NCI-H1694 (cell line): ENCODE results near the gene IGF1R.

Experiments used
- DNase-seq: peaks from one replicate; lab custom pipeline; 2025; lab: John Stamatoyannopoulos, UW

The IGF1R gene

DNA sequence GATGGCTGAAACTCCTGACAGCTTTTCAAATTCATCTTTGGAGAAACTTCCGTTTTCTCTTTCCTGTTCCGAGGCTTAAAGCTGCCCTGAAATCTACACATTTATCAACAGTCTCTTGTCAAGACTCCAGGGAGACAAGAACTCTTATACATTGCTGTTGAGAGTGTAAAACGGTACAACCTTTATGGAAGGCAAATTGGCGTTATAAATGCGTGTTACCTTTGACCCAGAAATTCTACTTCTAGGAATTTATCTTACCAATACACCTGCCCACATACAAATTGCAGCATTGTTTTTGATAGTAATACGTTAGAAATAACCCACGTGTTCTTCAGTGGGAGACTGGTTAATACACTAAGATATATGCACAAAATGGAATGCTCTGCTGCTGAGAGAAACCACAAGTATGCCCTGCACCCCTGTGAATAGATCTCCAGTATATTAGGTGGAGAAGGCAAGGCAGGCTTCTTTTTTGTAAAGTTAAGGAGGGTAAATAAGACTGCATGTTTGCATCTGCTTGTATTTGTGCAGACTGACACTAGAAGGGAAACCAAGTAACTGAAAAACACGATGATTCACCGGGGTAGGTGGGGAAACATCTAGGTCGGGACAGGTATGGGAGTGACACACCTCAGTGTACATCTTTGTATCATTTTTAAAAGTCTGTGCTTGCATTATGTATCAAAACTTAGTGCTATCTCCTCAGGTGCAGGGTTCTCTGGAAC lies 97.5 kb downstream of the IGF1R start:
- no peak for DNase-seq

GRCh38 chr15:98746375-98747155 lies 98.2 kb downstream of the IGF1R start:
- DNase-seq = no peak

DNA sequence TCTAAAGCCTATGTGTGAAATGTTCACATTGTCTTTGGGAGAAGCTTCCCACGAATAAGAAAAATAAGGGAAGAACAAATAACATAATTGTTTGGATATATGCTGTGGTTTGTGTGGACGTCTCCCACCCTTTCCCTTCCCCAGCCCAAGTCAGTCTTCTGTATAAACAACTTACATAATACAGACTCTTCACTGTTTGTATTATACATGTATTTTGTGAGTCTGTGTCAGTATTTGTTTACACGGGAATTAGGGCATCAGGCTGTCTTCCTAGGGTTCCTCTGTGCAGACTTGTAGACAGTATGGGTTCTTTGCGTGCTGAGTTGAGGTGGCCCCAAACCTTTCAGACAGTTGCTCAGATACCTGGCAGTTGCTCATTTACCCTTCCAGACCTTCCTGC lies 103.4 kb downstream of the IGF1R start:
- no peak for DNase-seq

- DNase-seq = no peak
These were observed 105.7 kb downstream of the IGF1R start for GRCh38 chr15:98753726-98754656.

DNA sequence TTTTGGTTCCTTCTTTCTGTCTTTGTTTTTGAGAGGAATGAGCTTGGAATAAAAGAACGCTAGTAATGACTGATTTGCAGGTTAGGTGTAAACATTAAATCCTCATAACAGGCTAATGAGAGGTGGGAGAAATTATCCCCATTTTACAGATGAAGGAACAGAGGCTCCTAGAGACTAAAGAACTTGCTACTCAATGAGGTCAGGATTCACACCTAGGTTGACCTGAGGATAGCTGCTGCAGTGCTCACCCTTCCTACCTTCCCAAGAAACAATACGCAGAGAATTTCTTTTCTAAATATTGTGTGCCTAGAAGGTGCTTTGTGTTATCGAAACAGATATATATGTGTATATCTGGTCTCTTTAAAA lies 106.3 kb downstream of the IGF1R start:
- DNase-seq = no peak

GRCh38 chr15:98755138-98755537 lies 106.8 kb downstream of the IGF1R start:
- no peak for DNase-seq

- DNase-seq = no peak
These were observed 107.4 kb downstream of the IGF1R start for GRCh38 chr15:98755781-98756180.

- DNase-seq = no peak
These were observed 109.9 kb downstream of the IGF1R start for GRCh38 chr15:98758224-98758623.

DNA sequence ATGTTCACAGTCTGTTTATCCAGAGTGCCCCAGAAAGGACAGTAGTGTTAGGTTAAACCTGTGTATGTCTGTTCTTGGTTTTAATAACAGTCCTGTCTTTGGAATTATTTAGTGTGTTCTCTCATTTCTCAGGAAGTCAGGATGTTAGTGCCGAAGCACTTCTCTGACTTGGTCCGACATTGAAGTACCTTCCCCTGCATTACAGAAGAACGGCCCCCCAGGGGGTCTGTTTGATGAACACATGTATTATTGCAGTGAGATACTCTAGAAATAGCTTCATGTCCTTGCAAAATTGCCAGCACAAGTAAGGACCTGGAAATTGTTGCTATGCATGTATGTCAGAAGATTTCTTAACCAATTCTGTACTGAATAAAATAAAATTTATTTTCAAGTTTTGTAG lies 110.9 kb downstream of the IGF1R start:
- no peak for DNase-seq

GRCh38 chr15:98760112-98760826 lies 111.9 kb downstream of the IGF1R start:
- DNase-seq = no peak

GRCh38 chr15:98760975-98761374 lies 112.6 kb downstream of the IGF1R start:
- DNase-seq = no peak

DNA sequence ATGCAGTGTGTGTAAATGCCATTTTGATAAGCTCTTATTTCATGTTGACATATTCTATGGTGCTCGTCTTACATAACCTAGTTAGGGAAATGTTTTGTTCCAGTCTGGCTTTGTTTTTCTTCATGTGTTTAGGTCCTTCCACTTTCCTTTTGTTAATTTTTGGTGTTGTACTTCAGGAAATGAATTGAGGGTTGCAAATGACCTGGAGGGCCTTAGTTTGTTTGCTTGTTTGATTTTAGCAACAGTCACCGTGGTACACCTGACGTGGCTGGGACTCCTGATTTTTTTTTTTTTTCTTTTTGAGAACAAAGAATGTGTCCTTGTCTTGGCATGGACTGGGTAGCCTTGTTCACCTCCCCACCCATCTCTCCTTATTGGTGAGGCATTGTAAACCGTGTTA lies 114.8 kb downstream of the IGF1R start:
- DNase-seq = no peak

DNA sequence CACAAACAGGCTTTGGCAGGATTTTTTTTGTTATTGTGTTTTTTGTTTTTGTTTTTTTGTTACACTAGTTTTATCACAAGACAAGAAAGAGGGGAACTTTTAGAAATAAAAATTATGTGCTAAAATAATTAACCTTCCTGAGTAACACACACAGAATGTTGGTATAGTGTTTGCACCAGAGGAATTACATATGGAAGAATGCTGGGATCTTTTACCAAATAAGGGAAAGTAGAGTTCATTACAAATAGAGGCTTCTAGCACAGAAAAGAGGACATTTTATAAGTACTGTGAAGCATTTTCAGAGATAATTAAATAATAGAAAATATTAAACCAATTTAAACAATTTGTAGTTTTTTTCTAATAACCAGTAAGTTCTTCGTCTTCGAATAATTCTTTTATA lies 116.0 kb downstream of the IGF1R start:
- DNase-seq = no peak

DNA sequence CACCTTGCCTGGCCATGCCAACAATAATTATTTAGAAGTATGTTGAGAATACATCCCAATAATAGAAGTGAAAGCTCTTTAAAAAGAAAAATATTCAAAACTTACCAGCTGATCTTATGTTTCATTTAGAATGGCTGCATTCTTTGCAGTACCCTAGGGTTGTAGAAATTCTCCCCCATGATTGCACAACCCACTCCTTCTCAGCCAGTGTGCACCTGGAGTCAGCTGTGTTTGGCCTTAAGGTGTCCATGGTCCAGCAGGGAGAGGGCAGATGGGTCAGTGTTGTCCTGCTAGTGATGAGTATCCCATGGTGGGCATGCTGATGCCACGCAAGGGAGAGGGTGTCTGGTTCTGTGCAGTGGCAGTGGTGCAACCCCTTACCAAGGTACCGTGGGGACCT lies 117.3 kb downstream of the IGF1R start:
- no peak for DNase-seq

DNA sequence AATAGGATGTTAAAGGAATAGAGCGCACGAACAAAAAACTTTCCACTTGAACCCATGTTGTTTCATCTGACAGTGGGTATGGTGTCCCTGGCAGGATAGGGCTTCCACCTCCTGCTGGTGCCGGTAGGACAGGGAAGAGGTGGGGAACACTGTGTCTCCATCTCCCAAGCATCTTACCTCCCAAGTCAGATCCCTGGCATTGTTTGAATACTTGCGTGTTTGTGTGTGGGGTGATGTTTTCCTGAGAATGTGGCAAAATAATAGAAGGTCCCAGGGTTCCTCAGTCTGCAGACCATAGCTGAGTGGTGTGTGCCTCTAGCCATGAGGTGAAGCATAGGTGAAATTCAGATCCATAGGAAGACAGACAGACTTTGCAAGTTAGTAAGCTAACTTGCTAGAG lies 119.4 kb downstream of the IGF1R start:
- DNase-seq = no peak

DNA sequence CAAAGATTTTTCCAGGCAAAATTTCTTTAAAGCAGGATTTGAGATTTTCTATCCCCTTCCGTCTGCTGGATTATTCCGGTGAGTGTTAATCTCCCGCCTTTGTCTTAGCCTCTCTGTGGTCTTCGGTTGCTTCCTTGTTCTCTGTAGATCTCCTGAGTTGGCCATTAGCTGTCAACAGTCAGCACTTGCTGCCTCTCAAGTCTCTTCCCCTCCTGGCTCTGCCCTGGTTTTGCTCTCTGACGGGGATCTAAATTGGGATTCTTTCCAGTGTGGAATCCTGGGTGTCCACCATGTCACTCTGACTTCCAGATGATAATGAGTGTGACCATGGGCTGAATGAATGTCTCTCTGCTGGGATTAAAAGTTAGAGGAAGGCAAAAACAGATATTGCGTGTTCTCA lies 121.5 kb downstream of the IGF1R start:
- DNase-seq = no peak

GRCh38 chr15:98770984-98771383 lies 122.6 kb downstream of the IGF1R start:
- no peak for DNase-seq

GRCh38 chr15:98771541-98771940 lies 123.2 kb downstream of the IGF1R start:
- DNase-seq = no peak

DNA sequence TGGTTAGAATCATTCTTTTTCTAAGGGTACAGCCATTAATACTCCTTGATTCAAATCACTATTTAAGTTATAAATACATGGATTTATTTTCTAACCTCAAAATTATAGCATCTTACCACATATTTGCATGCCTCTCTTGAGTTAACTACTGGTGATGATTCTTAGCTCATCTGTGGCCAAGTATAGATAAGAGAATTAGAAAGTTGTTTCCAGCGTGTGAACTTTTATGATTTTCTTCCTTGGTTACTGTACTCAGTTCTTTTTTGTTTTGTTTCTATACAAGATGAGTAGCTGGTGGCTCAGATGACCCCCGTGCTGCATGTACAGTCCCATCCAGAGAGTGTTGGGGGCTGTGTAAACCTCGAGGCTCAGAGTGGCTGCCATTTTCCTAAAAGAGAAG lies 124.6 kb downstream of the IGF1R start:
- DNase-seq = no peak

DNA sequence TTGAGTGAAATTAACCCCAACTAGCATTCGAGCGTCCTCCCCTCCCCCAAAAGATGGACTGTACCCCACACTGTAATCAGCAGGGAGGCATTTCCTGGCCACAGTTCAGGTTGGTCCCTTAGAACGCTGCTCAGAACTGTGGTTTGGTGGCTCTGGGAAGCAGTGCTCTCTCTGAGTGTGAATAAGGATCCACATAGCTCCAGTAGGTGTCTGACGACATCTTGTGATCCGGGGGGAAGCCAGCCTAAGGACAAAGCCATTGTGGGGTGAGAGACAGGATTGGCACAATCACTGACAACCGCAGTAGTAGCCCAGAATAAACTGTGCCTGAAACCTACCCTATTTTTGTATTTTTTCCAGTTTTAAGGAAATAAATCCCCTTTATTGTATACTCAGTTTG lies 125.3 kb downstream of the IGF1R start:
- no peak for DNase-seq

GRCh38 chr15:98774756-98775497 lies 126.6 kb downstream of the IGF1R start:
- DNase-seq = no peak
